Pancreas (tissue), 10 donors: ENCODE data around the gene RIMKLA. TPM values are rescaled to one million over a fixed set of nuclear protein-coding genes. Genes with fewer than 3 reads are reported as not detected.

Source experiments
- ATAC-seq, 4 donors: fragments of 200-7000 bp; cut with Tn5 transposase; one replicate each; pipeline versions ENCODE4 v1.8.0 to v1.9.1; 2020; ENCODE audit warnings: mild to moderate bottlenecking in 4 of 4, moderate library complexity in 4 of 4
- DNase-seq, 6 donors: peaks; one replicate each; pipeline ENCODE4 v3.0.0-alpha.2; 2020
- FAIRE-seq: peaks from 2 replicates; lab custom pipeline; 2012; peaks lifted over from hg19 to GRCh38; lab: Jason Lieb, UNC
- H3K27ac ChIP-seq, 4 donors: fragments of 200-600 bp; sonication (generic); 1 replicate in 3 of 4; 2 replicates in 1 of 4; pipeline versions ENCODE4 v1.5.0 to v1.8.0; 2020
- H3K27me3 ChIP-seq, 4 donors: fragments of 200-600 bp; one replicate each; pipeline ENCODE4 v1.8.0; 2021
- H3K36me3 ChIP-seq, 3 donors: fragments of 200-600 bp; sonication (generic) in 1 of 3; one replicate each; pipeline versions ENCODE4 v1.5.0 to v1.8.0; 2020 to 2021
- H3K4me1 ChIP-seq, 3 donors: fragments of 200-600 bp; one replicate each; pipeline ENCODE4 v1.8.0; 2021
- H3K4me3 ChIP-seq, 4 donors: fragments of 200-600 bp; sonication (generic) in 2 of 4; one replicate each; pipeline versions ENCODE4 v1.5.0 to v1.8.0; 2020 to 2021
- H3K9me3 ChIP-seq, 4 donors: fragments of 200-600 bp; one replicate each; pipeline ENCODE4 v1.8.0; 2021
- CTCF ChIP-seq, 4 donors: fragments of 200-600 bp; sonication (generic) in 3 of 4; IDR thresholded peaks; one replicate each; pipeline versions ENCODE4 v1.5.0 to v1.8.0; 2021; ENCODE audit warnings: antibody characterized with exemption in 4 of 4
- WGBS, 2 donors: extraction: QIAGEN DNeasy Blood & Tissue Kit; methylation state at CpG; one replicate each; pipeline ENCODE4 v1.1.7; 2013; 5-methylcytosine and 5-hydroxymethylcytosine counted together
- intact Hi-C, 3 donors: fragments of 100-400 bp; cut with DNase I; formaldehyde crosslinking; loops; one replicate each; pipeline versions ENCODE4 v1.11.1 to v1.14.2; 2022
- polyA plus RNA-seq, 2 donors: library from polyadenylated mRNA; stranded (reverse); fragments of 200-250 nt; gene quantifications; one replicate each; pipeline ENCODE4 v1.2.3, GENCODE V29; 2013
- total RNA-seq, 6 donors: library from RNA; stranded (reverse); fragmentation: NEBNext Ultra II Directional in 4 of 6; extraction: Animal tissue kit (Norgen Biotek cat#: 25700) in 4 of 6; gene quantifications; one replicate each; pipeline versions ENCODE4 v1.2.1 to v1.2.4, GENCODE V29; 2021 to 2023
- donor health status: healthy with polysubstance abuse.
- donor health status: DM: no; HTN: no; CAD: no; lungs with moderate emphysema.
- donor health status: DM: no; HTN: no; CAD: no.
- donor health status: control.
- donor health status: control.
- donor health status: Bipolar disorder and iron deficiency.
- donor health status: DM: yes; HTN: yes; CAD: no.
- donor health status: DM: no; HTN: no; CAD: no.
- donor health status: DM: no; HTN: no; CAD: no.
- donor health status: DM: yes; HTN: yes; CAD: no.

The RIMKLA gene
- total and polyA plus RNA-seq, 8 donors = 0.27 to 2.6 (median 1.9) TPM

GRCh38 chr1:42463921-42464320, 83.3 kb downstream of the RIMKLA start:
- intact Hi-C loops = no loop called here
- Histone ChIP-seq H3K27ac (peak overlapping the region in 3 of 4 donors; percentile 41 to 61 (median 53)), H3K4me1 (peaks cover 3 to 11% (median 3%) of the 10 kb centered on the region in 3 donors), H3K36me3 (peaks cover 0 to 5% (median 0%) of the 10 kb centered on the region in 3 donors), H3K9me3 (no peaks in the 10 kb centered on the region), H3K27me3 (no peaks in the 10 kb centered on the region), H3K4me3 (peak overlapping the region; percentile 38 to 85 (median 62))
- FAIRE-seq (no peak), DNase-seq (no peak), ATAC-seq (no peak)
- TF ChIP-seq CTCF (IDR thresholded peaks at IDR 0.05) = no peak
- 32 to 34% methylated on average over 3 of the region's 3 CpGs for WGBS, 2 donors

GRCh38 chr1:42466030-42466429, 85.4 kb downstream of the RIMKLA start:
- WGBS, 2 donors = 69 to 78% methylated on average over 2 of the region's 2 CpGs
- DNase-seq (no peak), ATAC-seq (no peak), FAIRE-seq (no peak)
- H3K4me3 ChIP-seq = no peak overlapping the region
- no peak overlapping the region for H3K27ac ChIP-seq
- H3K36me3 ChIP-seq = no peaks in the 10 kb centered on the region
- no peak for TF ChIP-seq CTCF (IDR thresholded peaks at IDR 0.05)
- no peaks in the 10 kb centered on the region for H3K9me3 ChIP-seq
- no peaks in the 10 kb centered on the region for H3K27me3 ChIP-seq
- peaks cover 2 to 11% (median 3%) of the 10 kb centered on the region in 3 donors for H3K4me1 ChIP-seq
- intact Hi-C loops = no loop called here

- Histone ChIP-seq H3K4me3 (no peak overlapping the region), H3K36me3 (no peaks in the 10 kb centered on the region), H3K4me1 (no peaks in the 10 kb centered on the region), H3K27me3 (no peaks in the 10 kb centered on the region), H3K9me3 (no peaks in the 10 kb centered on the region), H3K27ac (no peak overlapping the region)
- TF ChIP-seq CTCF (IDR thresholded peaks at IDR 0.05) = no peak
- intact Hi-C loops = no loop called here
- DNase-seq = no peak
- no peak for ATAC-seq
- no peak for FAIRE-seq
- WGBS, 2 donors = 95 to 96% methylated on average over 2 of the region's 2 CpGs
Measured at GRCh38 chr1:42469727-42470126, 89.1 kb downstream of the RIMKLA start.

Other genes with a start within 250 kb of the RIMKLA start
- 1 to 10 TPM in 1 of 6 donors, under 1 TPM in 2, not detected in 3; 0.37 to 1.4 (median 0.38) TPM for gene GUCA2B, start 227.4 kb upstream of the RIMKLA start, total RNA-seq
- under 1 TPM; 0.68 to 0.80 TPM for gene GUCA2B, start 227.4 kb upstream of the RIMKLA start, polyA plus RNA-seq
- gene GUCA2A, start 216.0 kb upstream of the RIMKLA start, total RNA-seq = 1 to 10 TPM in 2 of 6 donors, under 1 TPM in 3, not detected in 1; 0.55 to 1.4 (median 0.69) TPM
- gene GUCA2A, start 216.0 kb upstream of the RIMKLA start, polyA plus RNA-seq = 1 to 10 TPM; 1.8 to 3.4 TPM
- gene FOXJ3, start 45.6 kb upstream of the RIMKLA start, total RNA-seq = 10 to 100 TPM; 18.6 to 25.5 (median 22.5) TPM
- gene FOXJ3, start 45.6 kb upstream of the RIMKLA start, polyA plus RNA-seq = 10 to 100 TPM in 1 of 2 donors, 1 to 10 TPM in 1; 6.8 to 14.4 TPM
- 1 to 10 TPM; 1.0 to 2.8 (median 1.7) TPM for gene ZMYND12, start 75.2 kb downstream of the RIMKLA start, total RNA-seq
- gene ZMYND12, start 75.2 kb downstream of the RIMKLA start, polyA plus RNA-seq = 1 to 10 TPM; 1.1 to 1.7 TPM
- gene PPCS, start 75.8 kb downstream of the RIMKLA start, total RNA-seq = 10 to 100 TPM; 25.5 to 40.7 (median 34.4) TPM
- gene PPCS, start 75.8 kb downstream of the RIMKLA start, polyA plus RNA-seq = 10 to 100 TPM; 54.9 to 62.3 TPM
- gene CCDC30, start 82.5 kb downstream of the RIMKLA start, total RNA-seq = 1 to 10 TPM; 2.0 to 5.6 (median 3.2) TPM
- gene CCDC30, start 82.5 kb downstream of the RIMKLA start, polyA plus RNA-seq = 1 to 10 TPM; 2.2 to 3.5 TPM